GM12865 (cell line): ENCODE data around the gene NGEF.

Source experiments
- DNase-seq: peaks from one replicate; pipeline ENCODE4 v3.0.0; 2010; ENCODE audit warnings: low read depth
- H3K4me3 ChIP-seq: 2 replicates; pipeline ENCODE4 v1.5.1; 2011; ENCODE audit warnings: mild to moderate bottlenecking, low read depth, low read length, control low read depth
- TF ChIP-seq, protein P1 (sequence below): IDR thresholded peaks from 2 replicates; pipeline ENCODE4 v1.5.1; 2011; ENCODE audit warnings: low read length, control low read depth, low read depth, inconsistent platforms; ENCODE audit not compliant: insufficient read depth; ENCODE audit errors: missing control alignments

NGEF gene

GRCh38 chr2:233036162-233036838 lies 23.2 kb upstream of the NGEF start:
- no peak for DNase-seq
- no peak overlapping the region for H3K4me3 ChIP-seq
- TF ChIP-seq, protein P1, sequence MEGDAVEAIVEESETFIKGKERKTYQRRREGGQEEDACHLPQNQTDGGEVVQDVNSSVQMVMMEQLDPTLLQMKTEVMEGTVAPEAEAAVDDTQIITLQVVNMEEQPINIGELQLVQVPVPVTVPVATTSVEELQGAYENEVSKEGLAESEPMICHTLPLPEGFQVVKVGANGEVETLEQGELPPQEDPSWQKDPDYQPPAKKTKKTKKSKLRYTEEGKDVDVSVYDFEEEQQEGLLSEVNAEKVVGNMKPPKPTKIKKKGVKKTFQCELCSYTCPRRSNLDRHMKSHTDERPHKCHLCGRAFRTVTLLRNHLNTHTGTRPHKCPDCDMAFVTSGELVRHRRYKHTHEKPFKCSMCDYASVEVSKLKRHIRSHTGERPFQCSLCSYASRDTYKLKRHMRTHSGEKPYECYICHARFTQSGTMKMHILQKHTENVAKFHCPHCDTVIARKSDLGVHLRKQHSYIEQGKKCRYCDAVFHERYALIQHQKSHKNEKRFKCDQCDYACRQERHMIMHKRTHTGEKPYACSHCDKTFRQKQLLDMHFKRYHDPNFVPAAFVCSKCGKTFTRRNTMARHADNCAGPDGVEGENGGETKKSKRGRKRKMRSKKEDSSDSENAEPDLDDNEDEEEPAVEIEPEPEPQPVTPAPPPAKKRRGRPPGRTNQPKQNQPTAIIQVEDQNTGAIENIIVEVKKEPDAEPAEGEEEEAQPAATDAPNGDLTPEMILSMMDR, result no peak

- TF ChIP-seq, protein P1, result no peak
- no peak for DNase-seq
- no peak overlapping the region for H3K4me3 ChIP-seq
These were observed 22.5 kb upstream of the NGEF start for GRCh38 chr2:233035426-233036161.

GRCh38 chr2:233034091-233034882 lies 21.2 kb upstream of the NGEF start:
- H3K4me3 ChIP-seq, result no peak overlapping the region
- TF ChIP-seq, protein P1, result no peak
- DNase-seq, result no peak

DNA sequence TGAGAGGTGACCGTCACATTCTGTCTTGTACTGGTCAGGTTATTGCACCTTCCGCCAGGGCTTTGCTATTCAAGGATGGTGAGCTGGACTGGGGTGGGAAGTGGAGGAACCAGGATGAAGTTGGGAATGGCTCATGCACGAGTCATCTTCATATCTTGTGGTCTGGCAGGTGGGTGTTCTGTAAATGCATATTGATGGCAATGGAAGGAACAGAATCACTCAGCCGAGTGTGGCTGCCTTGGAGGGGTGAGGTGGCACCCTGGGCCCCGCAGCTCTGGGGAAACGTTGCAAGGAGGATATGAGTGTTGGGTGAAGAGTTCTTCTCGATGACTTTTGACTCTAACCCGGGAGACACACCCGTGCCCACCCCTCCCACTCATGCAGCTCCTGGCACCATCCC lies 20.6 kb upstream of the NGEF start:
- DNase-seq, result no peak
- H3K4me3 ChIP-seq, result no peak overlapping the region
- TF ChIP-seq, protein P1, result no peak

GRCh38 chr2:233032551-233033320 lies 19.7 kb upstream of the NGEF start, which contains the start of gene NEU2:
TSS of gene NEU2 (plus strand) at chr2:233032672. CDS start at chr2:233032672, 0 bp downstream.
- no peak within 1 kb of the TSS for H3K4me3 ChIP-seq
- DNase-seq, result no peak
- TF ChIP-seq, protein P1, result no peak
